HT-29 (cell line): ENCODE data around the gene CHRD. TPM values are rescaled to one million over a fixed set of nuclear protein-coding genes. Genes with fewer than 3 reads are reported as not detected.

ENCODE experiments used
- DNase-seq: peaks from one replicate; pipeline ENCODE4 v3.0.0-alpha.2; 2015; ENCODE audit warnings: low spot score
- total RNA-seq: library from RNA; depleted of rRNA; stranded (reverse); fragments of >200 nt; shearing (Covaris generic); gene quantifications from 2 replicates; pipeline ENCODE4 v1.2.3, GENCODE V29; 2014

CHRD gene
- total RNA-seq, 1 experiment from 2014 or later: 3.4 TPM

DNA sequence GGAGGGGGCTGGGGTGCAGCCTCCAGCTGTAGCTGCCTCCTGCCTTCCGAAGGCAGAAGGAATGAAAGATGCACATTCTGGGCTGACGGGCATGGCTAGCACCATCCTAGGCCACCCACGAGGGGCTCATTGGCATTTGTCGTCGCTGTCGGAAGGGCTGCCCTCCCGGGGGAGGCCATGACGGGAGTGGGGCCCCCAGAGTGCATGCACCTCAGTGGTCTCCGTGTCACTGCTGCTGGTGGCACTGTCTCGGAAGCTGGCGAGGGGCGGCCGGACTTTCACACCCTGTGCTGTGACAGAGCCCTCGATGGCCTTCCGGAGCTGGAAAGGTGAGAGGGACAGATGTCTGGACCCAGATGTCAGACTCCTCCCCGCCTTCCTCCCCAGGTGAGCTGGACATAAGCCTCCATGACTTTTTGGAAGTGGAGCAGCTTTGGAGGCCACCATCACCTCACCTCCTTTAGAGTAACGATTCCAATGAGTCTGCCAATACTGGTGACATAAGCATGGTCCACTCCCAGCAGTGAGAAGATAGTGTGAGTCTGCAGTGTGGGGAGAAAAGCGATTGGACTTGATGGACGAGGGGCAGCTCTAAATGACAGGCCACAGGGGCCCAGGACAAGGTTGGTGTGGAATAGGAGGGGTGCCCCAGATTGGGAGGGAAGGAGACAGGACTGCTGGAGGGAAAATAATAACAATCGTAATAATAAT, 33.2 kb upstream of the CHRD start:
- DNase-seq: no peak

DNA sequence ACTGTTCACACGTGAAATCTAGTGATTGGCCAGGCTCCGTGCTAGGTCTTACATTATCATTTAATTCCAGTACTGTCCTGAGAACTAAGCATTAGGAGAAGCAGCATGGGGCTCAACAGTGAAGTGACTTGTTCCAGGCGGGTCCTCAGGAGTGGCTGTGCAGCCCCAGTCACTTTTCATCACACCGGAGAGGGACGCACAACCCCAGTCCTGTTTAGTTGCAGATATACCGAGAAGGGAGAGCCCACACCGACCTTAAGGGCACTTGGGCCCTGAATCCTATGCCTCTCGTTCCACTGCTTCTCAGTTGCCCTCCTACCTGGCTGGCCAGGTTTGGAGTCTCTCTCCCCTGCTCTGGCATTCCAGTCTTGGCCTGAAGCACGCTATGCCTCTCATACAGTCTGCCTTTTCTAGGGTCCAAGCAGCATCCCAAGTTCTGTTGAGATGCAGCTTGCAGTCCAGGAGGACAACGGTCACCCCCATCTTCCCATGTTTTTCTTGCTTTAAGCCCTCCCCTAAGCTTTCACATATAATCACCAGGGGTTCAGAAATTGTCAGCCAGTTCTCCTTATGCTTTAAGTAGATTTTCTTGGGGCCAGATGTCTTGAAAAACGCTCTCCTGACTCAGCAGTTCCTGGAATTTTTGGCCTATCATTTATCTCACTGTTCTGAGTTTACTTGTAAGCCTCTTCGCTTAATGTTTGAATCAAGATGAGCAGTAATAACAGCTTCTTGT, 32.4 kb upstream of the CHRD start:
- no peak for DNase-seq

DNA sequence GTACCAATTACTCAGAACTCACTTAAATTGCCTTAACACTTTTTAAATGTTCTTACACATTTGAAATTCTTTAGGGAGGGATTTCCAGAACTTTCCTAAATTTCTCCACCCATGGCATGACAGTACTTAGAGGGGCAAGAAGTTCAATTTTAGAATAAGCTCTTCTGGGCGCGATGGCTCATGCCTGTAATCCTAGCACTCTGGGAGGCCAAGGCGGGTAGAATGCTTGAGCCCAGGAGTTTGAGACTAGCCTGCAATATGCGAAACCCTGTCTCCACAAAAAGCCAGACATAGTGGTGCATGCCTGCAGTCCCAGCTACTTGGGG, 31.8 kb upstream of the CHRD start:
- no peak for DNase-seq

- DNase-seq: no peak
These were observed 30.0 kb upstream of the CHRD start for GRCh38 chr3:184349563-184350470.

DNA sequence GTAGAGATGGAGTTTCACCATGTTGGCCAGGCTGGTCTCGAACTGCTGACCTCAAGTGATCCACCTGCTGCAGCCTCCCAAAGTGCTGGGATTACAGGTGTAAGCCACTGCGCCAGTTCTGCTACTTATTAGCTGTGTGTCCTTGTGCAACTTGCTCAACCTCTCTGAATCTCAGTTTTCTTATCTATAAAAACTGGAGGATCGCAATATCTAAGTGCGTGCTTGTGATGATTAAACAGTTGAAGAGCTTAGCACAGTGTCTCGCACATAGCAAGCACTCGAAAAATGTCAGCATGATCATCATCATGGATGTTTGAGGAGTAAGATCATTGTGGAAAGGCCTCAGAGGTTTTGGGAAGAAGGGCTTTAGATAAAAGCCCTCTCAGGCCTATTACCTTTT, 29.2 kb upstream of the CHRD start:
- no peak for DNase-seq

DNA sequence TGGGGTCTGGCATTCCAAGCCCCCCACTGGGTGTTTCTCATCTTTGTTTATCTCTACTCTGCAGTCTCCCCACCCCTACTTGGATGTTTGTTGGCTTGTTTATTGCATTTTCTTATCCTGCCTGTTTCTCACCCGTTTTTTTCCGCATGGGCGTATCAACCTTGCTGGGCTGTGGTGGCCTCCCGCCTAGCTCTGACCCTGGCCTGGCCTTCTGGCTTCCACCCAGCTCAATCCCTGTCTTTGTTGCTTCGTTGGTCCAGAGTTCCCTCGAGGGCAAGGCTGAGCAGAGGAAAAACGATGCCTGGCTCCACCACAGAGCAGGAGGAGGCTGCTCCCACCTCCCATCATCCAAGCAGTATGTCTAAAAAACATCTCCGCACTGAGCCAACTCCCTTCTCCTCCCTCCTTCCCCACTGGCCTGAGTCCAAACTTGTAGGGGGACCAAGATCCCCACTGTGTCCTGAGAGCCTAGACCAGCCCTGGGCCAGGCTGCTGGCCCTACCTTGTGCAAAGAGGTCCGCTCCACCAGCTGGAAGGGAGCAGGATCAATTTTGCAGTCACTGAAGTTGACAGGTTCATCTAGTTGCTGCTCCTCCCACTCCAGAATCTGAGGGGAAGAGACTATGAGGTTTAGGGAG, 28.2 kb upstream of the CHRD start:
- DNase-seq: no peak

GRCh38 chr3:184352149-184352785, 27.6 kb upstream of the CHRD start:
- DNase-seq: peak; percentile 84

DNA sequence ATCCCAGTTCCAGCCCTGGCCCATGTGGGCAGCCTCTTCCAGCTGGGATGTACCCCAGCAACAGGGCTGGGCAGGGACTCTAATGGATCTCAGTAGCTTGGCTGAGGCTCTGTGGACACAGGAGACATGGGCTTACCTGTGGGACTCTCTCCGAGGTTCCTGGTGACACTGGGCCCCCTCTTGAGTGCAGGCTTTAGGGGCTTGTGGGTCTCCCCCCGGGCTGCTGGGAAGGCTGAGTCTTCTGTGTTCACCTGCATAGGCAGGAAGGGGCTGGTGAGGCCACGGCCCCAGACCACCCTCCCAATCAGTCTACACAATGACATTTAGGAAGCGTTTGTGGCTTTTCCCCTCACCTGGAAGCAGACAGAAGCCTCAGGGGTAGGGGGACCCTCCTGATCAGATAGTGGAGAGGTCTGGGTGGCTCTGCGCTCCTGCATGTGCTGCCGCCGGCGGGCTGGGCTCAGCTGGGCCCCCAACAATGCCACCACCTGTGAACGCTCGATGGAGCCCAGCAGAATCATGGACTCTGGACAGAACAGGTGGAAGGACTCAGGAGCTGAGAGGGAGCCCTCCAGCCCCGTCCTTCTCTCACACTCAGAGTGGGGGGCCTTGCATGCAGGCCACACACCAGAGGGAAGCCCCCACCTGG, 26.8 kb upstream of the CHRD start:
- DNase-seq: no peak

- no peak for DNase-seq
These were observed 26.3 kb upstream of the CHRD start for GRCh38 chr3:184353546-184353941.

GRCh38 chr3:184354121-184354728, 25.6 kb upstream of the CHRD start:
- DNase-seq: peak; percentile 56

DNA sequence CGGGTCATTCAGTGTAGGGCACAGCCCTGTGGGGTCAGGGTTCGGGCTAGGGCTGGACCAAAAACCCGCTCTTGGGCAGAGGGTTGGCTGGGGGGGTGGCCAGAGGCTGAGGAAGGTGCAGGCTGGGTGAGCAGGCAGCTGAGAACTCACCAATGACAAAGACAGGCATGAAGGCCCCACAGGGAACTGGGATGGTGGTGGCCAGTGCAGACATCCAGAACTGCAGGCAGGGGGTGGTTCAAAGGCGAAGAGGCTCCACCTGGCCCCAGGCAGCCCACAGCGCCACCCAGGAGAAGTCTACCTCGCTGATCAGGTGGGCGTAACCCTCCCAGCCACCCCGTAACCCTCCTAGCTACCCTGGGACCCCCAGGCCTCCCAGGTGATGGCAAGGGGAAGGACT, 25.1 kb upstream of the CHRD start:
- DNase-seq: no peak

- no peak for DNase-seq
These were observed 24.4 kb upstream of the CHRD start for GRCh38 chr3:184355261-184356040.

- DNase-seq: no peak
These were observed 22.4 kb upstream of the CHRD start for GRCh38 chr3:184357248-184358123.

DNA sequence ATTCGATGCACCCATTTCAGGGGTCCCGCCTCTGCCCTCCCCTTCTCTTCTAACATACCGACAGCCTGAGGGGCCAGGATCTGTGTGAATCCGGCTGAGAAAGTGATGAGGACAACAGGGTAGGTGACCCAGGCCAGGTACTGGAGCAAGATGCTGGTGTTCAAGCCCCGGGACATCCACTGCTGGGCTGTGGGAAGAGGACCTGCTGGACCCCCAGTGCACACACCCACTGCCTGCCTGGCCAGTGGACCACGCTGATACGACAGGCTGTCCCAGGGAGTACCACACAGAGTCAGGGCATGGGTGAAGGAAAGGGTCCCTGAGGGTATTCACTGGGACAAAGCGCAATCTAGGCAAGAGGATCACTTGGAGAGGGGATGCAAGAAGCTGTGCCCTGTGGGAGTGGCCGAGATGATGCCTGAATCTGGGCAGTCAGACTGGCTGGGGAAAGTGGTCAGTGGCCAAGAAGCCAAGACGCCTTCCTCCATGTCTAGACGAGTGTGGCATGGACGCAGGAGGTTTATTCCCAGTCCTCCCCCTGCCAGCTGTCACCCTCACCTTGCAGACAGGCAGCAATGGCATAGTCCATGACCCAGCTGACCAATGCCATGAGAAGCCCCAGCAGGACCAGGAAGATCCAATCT, 21.6 kb upstream of the CHRD start:
- DNase-seq: no peak

DNA sequence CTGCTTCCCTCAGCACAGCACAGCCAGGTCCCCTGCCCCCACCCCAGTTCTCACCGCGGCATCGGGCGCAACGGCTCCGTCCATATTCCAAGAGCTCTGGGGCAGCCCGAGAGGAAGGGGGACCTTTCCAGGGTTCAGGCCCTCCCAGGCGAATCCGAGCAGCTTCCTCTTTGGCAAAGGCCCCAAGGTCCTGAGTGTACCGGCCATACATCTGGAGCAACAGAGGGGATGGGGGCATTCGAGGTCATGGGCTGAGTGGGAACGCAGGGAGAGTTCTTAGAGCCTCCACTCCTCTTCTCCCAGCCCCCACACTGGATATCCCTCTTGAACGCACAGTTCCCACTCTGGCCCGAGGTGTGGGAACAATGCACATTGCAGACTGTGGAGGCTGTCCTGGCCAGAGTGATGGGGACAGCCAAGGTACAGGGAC, 20.9 kb upstream of the CHRD start:
- no peak for DNase-seq

- no peak for DNase-seq
These were observed 20.2 kb upstream of the CHRD start for GRCh38 chr3:184359610-184360009.

DNA sequence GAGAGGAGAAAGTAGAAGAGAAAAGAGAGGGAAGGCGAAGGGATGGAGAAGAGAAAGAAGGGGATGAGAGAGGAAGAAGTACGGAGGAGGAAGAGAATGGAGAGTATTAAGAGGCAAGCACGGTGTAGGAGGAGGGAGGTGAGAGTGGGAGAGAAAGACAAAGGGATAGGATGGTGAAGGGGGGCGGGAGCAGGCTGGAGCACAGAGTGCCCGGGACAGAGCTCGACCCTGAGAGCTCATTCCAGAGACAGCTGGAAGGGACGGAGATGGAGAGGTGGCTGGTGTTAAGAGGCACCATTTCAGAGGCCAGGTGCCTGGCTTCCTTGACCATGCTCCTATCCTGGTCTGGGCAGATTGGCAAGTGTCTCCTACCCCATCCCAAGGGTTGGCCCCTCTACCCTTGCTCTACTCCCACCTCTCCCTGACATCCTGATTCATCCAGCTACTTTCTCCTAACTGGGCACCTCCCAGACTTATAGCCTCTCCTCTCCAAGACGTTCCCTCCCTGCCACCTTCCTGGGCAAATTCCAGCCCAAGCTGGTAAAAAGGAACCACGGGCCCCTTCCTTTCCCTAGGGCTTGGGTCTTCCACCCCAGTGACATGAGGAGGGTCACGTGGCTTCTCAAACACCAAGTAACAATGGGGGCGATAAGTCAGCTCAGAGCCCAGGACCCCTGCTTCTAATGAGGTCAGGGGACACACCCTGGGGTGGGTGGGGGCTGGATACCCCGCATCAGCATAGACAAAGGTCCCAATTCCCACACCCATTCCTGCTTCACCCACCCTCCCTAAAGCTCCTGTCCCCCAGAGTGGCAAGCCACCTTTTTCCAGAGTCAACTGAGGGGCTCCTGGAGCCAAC, 19.6 kb upstream of the CHRD start:
- no peak for DNase-seq
